Cardiac septum (tissue), 1 donor: ENCODE data around the gene DNMT1. TPM values are rescaled to one million over a fixed set of nuclear protein-coding genes. Genes with fewer than 3 reads are reported as not detected.
A peak's percentile ranks its signal among the peaks of the same experiment; 100 is the strongest.
"Not testable (repeated sequence)": the region's sequence is repeated elsewhere in the genome, so short reads cannot be mapped to it uniquely, and the experiment has no call there.

ENCODE experiments used
- DNase-seq: peaks from one replicate; pipeline ENCODE4 v3.0.0-alpha.2; 2020; ENCODE audit warnings: low spot score
- intact Hi-C: fragments of 100-400 bp; cut with DNase I; formaldehyde crosslinking; loops from one replicate; pipeline ENCODE4 v1.14.0; 2022
- long read RNA-seq: library from polyadenylated mRNA; unstranded; transcript quantifications from one replicate; pipeline ENCODE4 v2.0.0, GENCODE V29; 2021
- total RNA-seq: library from RNA; stranded (reverse); fragmentation: NEBNext Ultra II Directional; extraction: Animal tissue kit (Norgen Biotek cat#: 25700); gene quantifications from one replicate; pipeline ENCODE4 v1.2.1, GENCODE V29; 2021
- donor health status: DM: no; HTN: no; CAD: no.

Gene DNMT1
- total RNA-seq, result 27.3 TPM
- long read RNA-seq, full-length matches to known transcripts, result 2 of 19 reads
- long read RNA-seq, partial matches to known transcripts, result 12 of 19 reads
- long read RNA-seq, other reads (novel, unspliced or antisense), result 5 of 19 reads

DNA sequence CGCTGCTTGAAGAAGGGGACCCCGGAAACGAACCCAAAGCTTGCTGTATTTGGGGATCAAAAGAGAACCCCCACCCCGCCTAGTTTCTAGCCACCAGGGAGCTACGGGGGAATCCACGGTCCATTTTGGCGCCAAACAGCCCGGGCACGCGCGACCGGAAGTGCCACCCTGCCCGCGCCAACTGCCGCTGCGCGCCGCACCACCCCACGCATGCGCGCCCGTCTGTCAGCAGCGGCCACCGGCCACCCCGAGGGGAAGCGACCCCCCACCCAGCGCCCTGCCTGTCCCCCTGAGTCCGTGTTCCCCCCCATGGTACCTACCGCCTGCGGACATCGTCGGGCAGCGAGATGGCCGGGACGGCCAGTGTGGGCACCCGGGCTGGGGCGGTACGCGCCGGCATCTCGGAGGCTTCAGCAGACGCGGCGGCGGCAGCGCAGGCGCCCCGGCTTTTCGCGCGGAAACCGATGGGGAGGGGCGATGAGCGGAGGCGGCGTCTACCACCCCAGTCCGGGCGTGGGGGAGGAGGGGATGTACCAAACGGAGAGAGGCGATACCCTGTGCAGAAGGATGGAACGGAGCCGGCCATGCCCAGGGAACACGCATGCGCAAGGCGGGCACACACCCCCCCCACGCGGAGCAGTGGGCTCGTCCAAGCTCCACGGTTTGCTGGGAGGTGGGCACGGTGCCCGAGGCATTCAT, at the start of gene DNMT1:
Gene DNMT1 (minus strand): TSS at position 454 of the 699 bp plus-strand sequence. CDS start 54 bp downstream, at position 400.
- DNase-seq, result peak; percentile 95
- intact Hi-C loops, result loop anchor here (2.0 to 5.0 kb wide), 3 partner anchors 33 to 74 kb away; partner anchors contain the start of gene MRPL4

DNA sequence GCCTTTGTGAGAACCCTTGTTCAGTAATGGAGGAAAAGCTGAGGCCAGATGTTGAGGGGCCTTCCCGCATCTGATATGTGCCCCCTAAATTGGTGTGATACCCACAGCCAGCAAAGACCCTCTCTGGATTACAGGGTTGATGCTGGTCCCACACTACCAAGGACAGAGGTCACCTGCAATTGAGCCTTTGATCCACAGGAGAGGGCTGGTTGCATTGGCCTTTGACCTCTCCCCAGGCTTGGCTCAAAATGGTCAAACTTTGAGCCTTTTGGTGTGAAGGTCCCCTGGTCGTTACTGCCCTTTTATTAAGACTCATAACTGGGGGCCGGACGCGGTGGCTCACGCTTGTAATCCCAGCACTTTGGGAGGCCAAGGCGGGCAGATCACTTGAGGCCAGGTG, 48.9 kb upstream of the DNMT1 start:
- no peak for DNase-seq
- intact Hi-C loops, result no loop called here

DNA sequence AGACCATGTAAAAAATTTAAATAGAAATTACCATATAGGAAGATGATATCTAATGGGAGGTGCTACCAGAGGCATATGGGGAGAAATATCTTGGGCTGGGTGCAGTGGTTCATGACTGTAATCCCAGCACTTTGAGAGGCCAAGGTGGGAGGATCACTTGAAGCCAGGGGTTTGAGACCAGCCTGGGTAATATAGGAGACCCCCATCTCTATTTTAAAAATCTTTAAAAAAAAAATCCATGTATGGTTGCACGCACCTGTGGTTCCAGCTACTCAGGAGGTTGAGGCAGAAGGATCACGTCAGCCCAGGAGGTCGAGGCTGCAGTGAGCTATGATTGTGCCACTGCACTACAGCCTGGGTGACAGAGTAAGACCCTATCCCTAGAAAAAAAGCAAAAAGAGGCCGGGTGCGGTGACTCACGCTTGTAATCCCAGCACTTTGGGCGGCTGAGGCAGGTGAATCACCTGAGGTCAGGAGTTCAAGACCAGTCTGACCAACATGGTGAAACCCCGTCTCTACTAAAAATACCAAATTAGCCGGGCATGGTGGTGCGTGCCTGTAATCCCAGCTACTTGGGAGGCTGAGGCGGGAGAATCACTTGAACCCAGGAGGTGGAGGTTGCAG, 47.2 kb upstream of the DNMT1 start:
- DNase-seq, intact Hi-C loops: not testable (repeated sequence)

DNA sequence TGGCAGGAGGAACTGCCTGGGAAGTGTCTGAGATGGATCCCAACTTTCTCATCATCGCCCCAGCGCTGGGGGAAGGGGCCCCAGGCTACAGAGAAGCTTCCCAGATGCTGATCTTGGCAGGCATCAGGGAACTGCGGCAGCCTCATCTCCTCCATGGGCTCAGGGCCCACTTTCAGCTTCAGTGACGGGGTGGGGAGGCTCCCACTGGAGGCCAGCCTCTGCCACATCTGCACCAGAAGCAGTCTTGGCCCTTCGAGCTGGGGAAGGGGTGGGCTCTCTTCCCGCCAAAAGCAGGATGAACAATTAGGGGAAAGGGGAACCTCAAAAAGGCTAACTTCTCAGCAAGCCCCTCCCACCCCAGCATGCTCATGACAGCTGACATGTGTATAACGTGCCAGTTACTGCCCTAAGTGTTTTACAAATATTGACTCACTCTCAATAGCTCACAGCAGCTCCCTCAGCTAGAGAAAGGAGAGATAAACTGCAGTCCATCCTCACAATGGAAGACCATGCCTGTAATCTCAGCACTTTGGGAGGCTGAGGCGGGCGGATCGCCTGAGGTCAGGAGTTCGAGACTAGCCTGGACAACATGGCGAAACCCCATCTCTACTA, 43.5 kb upstream of the DNMT1 start:
- intact Hi-C loops, result no loop called here
- no peak for DNase-seq

DNA sequence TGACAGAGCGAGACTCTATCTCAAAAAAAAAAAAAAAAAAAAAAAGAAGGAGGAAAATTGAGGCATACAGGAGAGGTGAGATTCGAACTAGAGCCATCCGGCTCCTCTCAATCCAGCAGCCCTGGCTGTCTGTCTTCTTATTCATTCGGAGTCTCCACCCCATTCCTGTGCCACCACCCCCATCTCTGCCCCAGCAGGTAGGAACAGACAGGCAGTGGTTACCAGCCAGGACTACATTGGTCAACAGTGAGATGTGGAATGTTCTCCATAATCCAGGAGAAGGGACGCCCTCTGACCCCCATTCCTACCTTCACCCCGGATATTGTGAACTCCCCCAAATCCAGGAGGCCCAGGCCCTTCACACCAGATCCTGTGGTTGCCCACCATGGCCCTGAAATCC, 42.9 kb upstream of the DNMT1 start:
- no peak for DNase-seq
- intact Hi-C loops, result no loop called here

DNA sequence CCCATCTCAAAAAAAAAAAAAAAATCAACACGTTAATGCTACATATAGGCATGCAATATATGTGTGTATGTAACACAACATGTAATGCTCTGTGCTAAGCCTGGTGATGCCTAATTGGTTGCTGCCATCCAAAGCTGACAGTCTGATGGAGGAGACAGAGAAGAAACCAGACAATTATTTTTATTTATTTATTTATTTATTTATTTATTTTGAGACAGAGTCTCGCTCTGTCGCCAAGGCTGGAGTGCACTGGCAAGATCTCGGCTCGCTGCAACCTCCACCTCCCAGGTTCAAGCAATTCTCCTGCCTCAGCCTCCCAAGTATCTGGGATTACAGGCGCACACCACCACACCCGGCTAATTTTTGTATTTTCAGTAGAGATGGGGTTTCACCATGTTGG, 40.7 kb upstream of the DNMT1 start:
- DNase-seq, intact Hi-C loops: not testable (repeated sequence)

DNA sequence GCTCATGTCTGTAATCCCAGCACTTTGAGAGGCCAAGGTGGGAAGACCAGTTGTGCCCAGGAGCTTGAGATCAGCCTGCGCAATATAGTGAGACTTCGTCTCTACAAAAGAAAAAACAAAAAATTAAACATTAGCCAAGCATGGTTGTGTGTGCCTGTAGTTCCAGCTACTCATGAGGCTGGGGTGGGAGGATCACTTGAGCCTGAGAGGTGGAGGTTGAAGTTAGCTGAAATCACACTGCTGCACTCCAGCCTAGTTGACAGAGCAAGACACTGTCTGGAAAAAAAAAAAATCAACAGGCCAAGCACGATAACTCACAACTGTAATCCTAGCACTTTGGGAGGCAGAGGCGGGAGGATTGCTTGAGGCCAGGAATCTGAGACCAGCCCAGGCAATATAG, 40.2 kb upstream of the DNMT1 start:
- intact Hi-C loops, result no loop called here
- DNase-seq, result no peak

DNA sequence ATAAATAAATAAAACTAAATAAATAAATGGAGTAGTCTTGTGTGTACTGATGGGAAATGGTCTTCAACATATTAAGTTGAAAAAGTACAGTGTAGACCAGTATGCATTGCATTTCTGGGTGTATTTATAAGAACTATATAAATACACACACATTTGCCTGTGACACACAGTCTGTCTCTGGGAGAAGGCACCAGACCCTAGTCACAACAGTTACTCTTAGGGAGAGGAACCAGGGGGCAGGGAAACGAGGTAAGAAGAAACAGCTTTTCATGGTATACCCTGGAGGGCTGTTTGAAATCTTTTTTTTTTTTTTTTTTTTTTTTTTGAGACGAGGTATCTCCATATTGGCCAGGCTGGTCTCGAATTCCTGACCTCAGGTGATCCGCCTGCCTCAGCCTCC, 39.2 kb upstream of the DNMT1 start:
- intact Hi-C loops, result no loop called here
- no peak for DNase-seq

DNA sequence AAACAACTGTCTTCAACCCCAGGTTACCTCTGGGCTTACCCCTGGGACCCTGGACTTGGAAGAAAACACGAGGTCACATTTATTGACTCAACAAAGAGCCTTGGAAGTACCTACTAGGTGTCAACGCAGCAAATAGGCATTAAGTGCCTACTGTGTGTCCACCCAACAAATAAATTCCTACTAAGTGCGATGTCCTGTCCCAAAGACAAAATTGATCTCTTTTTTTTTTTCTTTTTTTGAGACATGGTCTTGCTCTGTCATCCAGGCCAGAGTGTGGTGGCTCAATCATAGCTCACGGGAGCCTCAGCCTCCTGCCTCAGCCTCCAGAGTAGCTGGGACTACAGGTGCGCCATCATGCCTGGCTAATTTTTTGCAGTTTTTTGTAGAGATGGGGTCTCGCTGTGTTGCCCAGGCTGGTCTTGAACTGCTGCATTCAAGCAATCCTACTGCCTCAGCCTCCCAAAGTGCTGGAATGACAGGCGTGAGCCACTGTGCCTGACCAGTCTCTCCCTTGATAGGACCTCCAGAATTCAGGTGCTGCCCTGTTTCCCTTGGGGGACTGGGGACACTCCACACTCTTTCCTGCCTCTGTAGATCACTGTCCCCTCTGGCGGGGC, 37.0 kb upstream of the DNMT1 start:
- intact Hi-C loops, result no loop called here
- no peak for DNase-seq

DNA sequence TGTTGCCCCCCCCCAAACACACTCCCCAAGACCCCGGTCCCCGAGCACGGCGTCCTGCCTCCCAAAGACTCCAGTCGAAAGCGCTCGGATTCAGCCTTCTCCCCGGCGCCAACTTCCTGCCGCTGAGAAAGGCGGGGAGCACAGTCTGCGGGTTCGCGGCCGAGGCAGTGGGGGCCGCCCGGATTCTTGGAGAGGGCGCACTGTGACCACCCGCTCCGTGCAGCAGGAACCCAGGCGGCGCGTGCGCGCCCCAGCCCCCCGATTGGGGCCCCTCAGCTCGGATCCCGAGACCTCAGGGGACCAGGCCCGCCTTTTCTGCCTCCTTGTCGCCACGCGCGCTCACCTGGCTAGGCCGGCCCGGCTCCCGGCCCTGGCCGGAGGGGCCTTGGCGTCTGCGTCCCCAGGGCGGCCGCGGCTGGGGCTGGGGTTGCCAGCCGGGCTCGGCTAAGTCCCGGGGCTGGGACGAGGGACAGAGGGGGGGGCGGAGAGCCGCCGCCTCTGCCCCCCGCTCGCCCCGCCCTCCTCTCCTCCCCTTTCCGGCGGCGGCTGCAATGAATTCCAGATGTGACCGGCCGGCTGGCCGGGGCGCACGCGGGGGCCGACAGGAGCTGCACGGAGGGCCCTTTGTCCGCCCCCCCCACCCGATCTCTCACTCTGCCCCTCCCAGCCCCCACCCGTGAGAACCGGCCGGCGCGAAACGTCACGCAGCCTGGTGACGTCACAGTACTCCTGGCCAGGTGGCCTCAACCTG, 36.3 kb upstream of the DNMT1 start, which contains the start of gene S1PR2:
Gene S1PR2 (minus strand): TSS at position 471 of the 751 bp plus-strand sequence. CDS start 6,426 bp downstream, outside the sequence.
- peak; percentile 84 for DNase-seq
- intact Hi-C loops, result no loop called here

DNA sequence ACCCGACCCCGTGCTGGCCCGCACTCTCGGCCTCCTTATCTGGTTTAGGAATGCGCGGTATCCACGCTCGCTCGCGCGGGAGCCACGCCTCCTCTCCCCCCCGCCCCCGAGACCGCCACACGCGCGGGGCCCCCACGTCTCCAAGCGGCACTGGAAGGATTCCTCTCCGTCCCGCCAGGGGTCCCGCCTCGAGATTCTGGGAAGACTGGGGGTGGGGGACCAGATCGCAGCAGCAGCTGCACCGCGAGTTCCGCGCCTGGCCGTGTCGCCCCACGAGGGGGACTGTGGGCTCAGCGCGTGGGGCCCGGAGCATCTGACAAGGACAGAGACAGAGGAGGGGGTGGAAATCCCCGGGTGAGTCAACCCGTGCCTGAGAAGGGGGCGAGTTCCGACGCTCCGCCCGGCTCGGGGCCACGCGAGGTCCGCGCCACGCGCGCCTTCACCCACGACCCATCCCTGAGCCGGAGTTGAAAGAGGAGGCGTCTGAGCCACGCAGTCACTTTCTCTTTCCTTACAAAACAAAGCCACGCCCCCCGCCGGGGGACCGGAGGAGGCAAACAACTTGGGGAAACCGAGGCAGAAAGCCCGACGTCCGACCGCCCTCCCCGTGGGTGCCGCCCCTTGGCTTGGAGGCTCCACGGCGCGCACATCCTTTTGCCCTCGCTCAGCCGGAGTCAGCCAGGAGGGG, 35.6 kb upstream of the DNMT1 start:
- intact Hi-C loops, result no loop called here
- no peak for DNase-seq

DNA sequence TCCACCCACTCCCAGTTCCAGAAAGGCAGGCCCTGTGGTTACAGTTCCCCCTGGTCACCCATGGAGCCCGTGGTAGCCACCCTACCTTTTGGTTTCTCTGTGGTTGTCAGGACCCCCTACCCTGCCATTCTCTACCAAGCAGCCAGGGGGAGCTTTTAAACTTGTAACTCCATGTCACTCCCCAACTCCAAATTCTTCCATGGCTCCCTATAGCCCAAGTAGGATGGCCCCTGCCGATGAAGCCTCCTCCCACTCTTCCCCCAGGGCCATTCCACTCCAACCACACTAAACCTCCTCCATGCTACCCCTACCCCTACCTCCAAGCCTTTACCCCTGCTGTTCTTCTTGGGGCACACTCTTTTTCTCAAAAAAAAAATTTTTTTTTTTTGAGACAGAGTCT, 34.2 kb upstream of the DNMT1 start:
- intact Hi-C loops, result loop anchor here (2.0 to 5.0 kb wide), 2 partner anchors 22 to 37 kb away; partner anchors contain the start of gene DNMT1
- DNase-seq, result no peak

DNA sequence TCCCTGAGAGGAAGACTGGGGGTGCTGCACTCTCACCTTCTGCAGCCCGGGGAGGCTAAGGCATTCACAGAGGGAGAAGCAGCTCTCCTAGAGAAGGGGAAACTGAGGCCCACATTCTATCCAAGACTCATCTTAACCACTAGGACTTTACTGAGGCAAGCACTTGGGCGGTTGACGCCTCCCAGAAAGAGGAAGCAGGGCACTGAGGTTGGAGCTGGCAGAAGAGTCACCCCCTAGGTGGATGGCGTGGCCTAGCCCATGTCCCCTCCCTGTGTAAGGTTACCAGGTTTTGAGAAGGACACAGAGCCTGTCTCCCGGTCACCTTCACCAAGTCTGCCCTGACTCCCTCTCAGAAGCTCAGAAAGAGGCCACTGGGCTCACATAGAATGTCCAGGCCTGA, 33.6 kb upstream of the DNMT1 start:
- intact Hi-C loops, result loop anchor here (2.0 to 5.0 kb wide), 2 partner anchors 22 to 36 kb away; partner anchors contain the start of gene DNMT1
- no peak for DNase-seq

DNA sequence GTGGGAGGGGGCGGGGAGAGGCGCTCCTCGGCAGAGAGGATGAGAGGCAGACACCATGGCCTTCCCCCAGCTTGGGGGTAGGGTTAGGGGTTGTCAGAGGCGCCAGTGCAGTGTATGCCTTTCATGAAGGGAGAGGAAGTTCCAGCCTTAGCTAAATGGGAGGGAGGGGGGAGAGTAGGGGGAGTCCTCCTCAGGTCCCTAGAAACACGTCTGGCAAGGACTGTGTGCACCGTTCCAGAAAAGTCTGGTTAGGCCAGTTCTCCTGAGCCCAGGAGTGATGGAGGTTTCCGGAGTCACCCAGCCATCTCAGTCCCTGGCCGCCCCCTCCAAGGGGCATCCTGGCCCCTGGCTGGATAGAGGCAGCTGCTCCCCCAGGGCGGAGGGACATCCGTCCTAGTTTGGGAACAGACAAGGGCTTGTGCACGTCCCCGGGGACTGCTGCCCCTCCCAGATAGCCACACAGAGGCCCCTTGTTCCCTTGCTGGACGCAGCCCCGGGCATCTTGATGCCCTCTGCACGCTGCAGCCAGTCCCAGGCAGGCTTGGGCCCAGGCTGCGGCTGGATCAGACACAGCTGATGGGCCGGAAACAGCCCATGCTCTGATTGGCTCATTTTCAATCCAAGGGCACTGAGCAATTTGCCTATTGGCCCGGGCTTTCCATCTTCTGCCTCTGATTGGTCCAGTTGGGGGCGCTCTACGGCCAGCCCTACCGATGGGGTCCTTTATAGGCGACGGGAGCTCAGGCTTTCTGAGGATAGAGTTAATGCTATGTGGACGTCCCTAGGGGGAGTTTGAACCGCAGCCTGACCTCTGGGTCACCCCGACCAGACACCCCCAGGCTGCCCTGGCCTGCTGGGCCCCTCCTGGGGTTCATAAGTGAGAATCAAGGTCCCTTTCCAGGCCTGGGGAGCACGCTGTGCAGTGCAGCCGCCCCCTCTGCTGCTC, 32.5 kb upstream of the DNMT1 start:
- DNase-seq, result no peak
- intact Hi-C loops, result loop anchor here (5.0 kb wide), 1 partner anchor 35 kb away; the partner anchor contains the start of gene DNMT1

DNA sequence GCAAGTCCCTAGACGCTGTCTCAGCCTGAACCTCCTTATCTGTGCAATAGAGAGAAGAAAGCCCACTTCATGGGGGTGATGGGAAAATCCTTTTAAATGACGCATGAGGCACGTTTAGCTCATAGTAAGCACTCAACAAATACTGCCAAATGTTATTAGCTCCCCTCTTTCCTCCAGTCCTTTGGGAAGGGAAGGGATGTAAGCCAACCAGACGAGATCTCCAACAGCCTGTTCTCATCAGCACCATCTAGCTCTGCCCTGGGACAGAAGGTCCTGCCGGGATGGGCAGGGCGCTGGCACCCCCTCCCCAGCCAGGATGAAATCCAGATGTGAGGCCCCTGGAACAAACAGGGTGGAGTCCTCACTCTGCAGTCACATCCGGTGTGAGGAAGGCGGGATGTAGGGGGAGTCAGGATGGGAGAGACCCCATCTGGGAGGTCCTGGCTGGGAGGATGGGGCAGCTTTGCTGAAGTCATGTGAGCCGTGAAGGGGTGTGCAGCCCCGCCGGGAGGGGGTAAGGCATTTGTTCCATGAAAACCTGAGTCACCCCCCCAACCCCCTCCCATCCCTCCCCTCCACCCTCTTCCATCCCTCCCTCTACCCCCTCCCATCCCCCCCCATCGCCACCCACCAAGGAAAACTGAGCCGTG, 31.7 kb upstream of the DNMT1 start:
- DNase-seq, result no peak
- intact Hi-C loops, result loop anchor here (5.0 kb wide), 1 partner anchor 34 kb away; the partner anchor contains the start of gene DNMT1

DNA sequence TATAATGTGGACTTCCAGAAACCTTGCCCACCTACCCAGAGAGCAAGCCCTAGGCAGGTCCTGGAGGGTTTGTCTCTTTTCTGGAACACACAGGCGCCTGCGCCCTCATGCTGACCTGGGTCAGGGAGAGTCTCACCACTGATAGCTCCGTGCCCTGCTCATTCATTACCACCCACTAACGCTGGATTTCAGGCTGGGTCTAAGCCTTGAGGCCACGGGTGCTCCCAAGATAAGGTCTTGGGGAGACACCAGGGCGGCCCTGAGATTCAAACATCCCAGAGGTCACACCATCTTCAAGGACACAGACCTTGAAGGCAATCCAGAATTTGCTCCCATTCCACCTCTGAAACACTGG, 31.2 kb upstream of the DNMT1 start:
- DNase-seq, result no peak
- intact Hi-C loops, result loop anchor here (5.0 kb wide), 1 partner anchor 34 kb away; the partner anchor contains the start of gene DNMT1

DNA sequence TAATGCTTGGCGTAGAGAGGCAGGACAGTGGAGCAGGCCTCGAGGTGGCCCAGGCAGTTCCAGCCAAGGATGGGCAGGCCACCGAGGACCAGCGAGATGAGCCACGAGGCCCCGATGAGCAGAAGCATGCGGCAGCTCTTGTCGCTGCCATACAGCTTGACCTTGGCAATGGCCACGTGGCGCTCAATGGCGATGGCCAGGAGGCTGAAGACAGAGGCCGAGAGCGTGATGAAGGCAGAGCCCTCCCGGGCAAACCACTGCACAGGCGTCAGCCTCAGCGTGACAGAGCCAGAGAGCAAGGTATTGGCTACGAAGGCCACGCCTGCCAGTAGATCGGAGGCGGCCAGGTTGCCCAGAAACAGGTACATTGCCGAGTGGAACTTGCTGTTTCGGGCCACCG, 29.6 kb upstream of the DNMT1 start:
- intact Hi-C loops, result no loop called here
- DNase-seq, result no peak
